A673 (cell line): ENCODE results near the gene SNRPA1. TPM values are rescaled to one million over a fixed set of nuclear protein-coding genes. Genes with fewer than 3 reads are reported as not detected.

Source experiments
- BruUV-seq: library from RNA; stranded (reverse); fragments of 400-500 nt; replicated peaks from 2 replicates; lab custom pipeline; 2021; lab: Mats Ljungman, UMichigan
- CTCF ChIA-PET: fragments of 300-600 bp; sonication (Branson Sonifier 250); formaldehyde crosslinking; loops from one replicate; lab custom pipeline; 2022; ENCODE audit warnings: antibody characterized with exemption; lab: Charles Lee
- POLR2A ChIA-PET: fragments of 300-600 bp; sonication (Branson Sonifier 250); formaldehyde crosslinking; loops from one replicate; lab custom pipeline; 2022; ENCODE audit warnings: antibody characterized with exemption; ENCODE audit not compliant: low non-redundant PET; lab: Charles Lee
- DNase-seq: peaks from one replicate; pipeline ENCODE4 v3.0.0-alpha.2; 2015; ENCODE audit warnings: low spot score
- H3K27ac ChIP-seq: fragments of 200-600 bp; sonication (generic); 2 replicates; pipeline ENCODE4 v1.5.1; 2016; ENCODE audit warnings: mixed run types, low read depth, mild to moderate bottlenecking, mixed read lengths, antibody characterized with exemption, low read length; ENCODE audit not compliant: poor library complexity, severe bottlenecking
- H3K27me3 ChIP-seq: fragments of 200-600 bp; sonication (generic); replicated peaks from 2 replicates; pipeline ENCODE4 v1.6.1; 2017; ENCODE audit warnings: mixed run types, low read depth, mild to moderate bottlenecking, mixed read lengths, antibody characterized with exemption, low read length; ENCODE audit not compliant: insufficient read depth, poor library complexity
- H3K36me3 ChIP-seq: fragments of 200-600 bp; sonication (generic); 2 replicates; pipeline ENCODE4 v1.6.1; 2016; ENCODE audit warnings: mixed run types, mild to moderate bottlenecking, mixed read lengths, antibody characterized with exemption, low read length; ENCODE audit not compliant: insufficient read depth, poor library complexity, severe bottlenecking
- H3K4me1 ChIP-seq: fragments of 200-600 bp; sonication (generic); 2 replicates; pipeline ENCODE4 v1.6.1; 2017; ENCODE audit warnings: mixed run types, mild to moderate bottlenecking, mixed read lengths, antibody characterized with exemption, low read length; ENCODE audit not compliant: insufficient read depth, poor library complexity, severe bottlenecking
- H3K4me3 ChIP-seq: fragments of 200-600 bp; sonication (generic); 2 replicates; pipeline ENCODE4 v1.5.1; 2016; ENCODE audit warnings: low read depth, mixed run types, mild to moderate bottlenecking, mixed read lengths, low read length; ENCODE audit not compliant: poor library complexity, severe bottlenecking
- H3K9me3 ChIP-seq: fragments of 200-600 bp; sonication (generic); 2 replicates; pipeline ENCODE4 v1.6.1; 2016; ENCODE audit warnings: mixed run types, low read depth, mild to moderate bottlenecking, mixed read lengths, antibody characterized with exemption, low read length; ENCODE audit not compliant: poor library complexity, severe bottlenecking
- EZH2 ChIP-seq: fragments of 200-600 bp; sonication (generic); IDR thresholded peaks from 2 replicates; pipeline ENCODE4 v1.6.1; 2017; ENCODE audit warnings: borderline replicate concordance, low read depth, mild to moderate bottlenecking, mixed read lengths, antibody characterized with exemption, low read length; ENCODE audit not compliant: poor library complexity, severe bottlenecking
- intact Hi-C: fragments of 100-400 bp; cut with micrococcal nuclease; formaldehyde crosslinking; loops from one replicate; pipeline ENCODE4 v1.10.0; 2022; ENCODE audit not compliant: unreplicated experiment
- total RNA-seq: library from RNA; stranded (reverse); gene quantifications from 2 replicates; pipeline ENCODE4 v1.2.3, GENCODE V29; 2021
- TF ChIP-seq, protein P1 (sequence below): fragments of 300-800, 200-600 bp; sonication (generic); conservative IDR thresholded peaks from 2 replicates; pipeline ENCODE4 v1.5.1; 2017; ENCODE audit warnings: low read depth, mild to moderate bottlenecking, antibody characterized with exemption, low read length, moderate library complexity, mixed read lengths

SNRPA1 gene
- total RNA-seq, 1 experiment from 2014 or later: 206 TPM

DNA sequence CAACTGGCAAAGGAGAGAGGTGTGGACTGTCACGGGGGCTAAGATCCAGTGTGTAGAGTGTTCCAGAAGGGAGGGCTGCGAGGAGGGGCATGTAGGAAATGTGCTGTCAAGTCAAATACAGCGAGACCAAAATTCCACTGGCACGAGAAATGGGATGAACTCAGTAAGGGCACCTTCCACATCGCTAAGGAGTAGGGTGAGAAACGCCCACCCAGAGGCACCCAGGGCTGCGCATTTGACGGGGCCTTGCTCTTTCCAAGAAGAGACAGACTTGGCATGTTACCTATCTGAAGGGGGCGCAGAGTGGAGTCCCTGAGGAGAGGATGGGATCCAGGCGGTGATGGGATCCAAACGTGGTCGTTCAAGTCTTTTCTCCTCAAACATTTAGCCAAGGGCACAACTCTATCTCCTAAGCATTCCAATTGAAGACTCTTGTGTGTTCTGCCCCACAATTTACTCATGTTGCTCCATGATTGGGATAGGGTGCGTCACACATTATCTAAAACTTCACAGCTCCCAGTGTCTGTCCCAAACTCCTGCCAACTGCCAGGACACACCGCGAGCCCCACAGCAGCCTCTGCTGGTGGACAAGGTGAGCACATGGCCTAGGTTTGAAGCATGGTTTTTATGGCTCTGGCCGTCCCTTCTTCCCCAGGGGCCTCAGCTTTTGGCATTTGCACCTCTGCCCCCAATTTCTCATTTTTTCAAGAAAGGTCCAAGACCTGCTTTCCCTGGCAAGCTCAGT is 25.4 kb downstream of the SNRPA1 start:
- peaks cover 47% of the 10 kb centered on the region for H3K36me3 ChIP-seq
- no peaks in the 10 kb centered on the region for H3K27me3 ChIP-seq
- CTCF ChIA-PET: no interaction called here
- no peaks in the 10 kb centered on the region for H3K4me1 ChIP-seq
- no peak for TF ChIP-seq EZH2
- TF ChIP-seq, protein P1, sequence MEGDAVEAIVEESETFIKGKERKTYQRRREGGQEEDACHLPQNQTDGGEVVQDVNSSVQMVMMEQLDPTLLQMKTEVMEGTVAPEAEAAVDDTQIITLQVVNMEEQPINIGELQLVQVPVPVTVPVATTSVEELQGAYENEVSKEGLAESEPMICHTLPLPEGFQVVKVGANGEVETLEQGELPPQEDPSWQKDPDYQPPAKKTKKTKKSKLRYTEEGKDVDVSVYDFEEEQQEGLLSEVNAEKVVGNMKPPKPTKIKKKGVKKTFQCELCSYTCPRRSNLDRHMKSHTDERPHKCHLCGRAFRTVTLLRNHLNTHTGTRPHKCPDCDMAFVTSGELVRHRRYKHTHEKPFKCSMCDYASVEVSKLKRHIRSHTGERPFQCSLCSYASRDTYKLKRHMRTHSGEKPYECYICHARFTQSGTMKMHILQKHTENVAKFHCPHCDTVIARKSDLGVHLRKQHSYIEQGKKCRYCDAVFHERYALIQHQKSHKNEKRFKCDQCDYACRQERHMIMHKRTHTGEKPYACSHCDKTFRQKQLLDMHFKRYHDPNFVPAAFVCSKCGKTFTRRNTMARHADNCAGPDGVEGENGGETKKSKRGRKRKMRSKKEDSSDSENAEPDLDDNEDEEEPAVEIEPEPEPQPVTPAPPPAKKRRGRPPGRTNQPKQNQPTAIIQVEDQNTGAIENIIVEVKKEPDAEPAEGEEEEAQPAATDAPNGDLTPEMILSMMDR: peak; percentile 49
- no peaks in the 10 kb centered on the region for H3K9me3 ChIP-seq
- peak; percentile 26 for DNase-seq
- H3K4me3 ChIP-seq: no peak overlapping the region
- POLR2A ChIA-PET: no interaction called here
- intact Hi-C loops: no loop called here
- BruUV-seq: no TSS peak
- no peak overlapping the region for H3K27ac ChIP-seq

DNA sequence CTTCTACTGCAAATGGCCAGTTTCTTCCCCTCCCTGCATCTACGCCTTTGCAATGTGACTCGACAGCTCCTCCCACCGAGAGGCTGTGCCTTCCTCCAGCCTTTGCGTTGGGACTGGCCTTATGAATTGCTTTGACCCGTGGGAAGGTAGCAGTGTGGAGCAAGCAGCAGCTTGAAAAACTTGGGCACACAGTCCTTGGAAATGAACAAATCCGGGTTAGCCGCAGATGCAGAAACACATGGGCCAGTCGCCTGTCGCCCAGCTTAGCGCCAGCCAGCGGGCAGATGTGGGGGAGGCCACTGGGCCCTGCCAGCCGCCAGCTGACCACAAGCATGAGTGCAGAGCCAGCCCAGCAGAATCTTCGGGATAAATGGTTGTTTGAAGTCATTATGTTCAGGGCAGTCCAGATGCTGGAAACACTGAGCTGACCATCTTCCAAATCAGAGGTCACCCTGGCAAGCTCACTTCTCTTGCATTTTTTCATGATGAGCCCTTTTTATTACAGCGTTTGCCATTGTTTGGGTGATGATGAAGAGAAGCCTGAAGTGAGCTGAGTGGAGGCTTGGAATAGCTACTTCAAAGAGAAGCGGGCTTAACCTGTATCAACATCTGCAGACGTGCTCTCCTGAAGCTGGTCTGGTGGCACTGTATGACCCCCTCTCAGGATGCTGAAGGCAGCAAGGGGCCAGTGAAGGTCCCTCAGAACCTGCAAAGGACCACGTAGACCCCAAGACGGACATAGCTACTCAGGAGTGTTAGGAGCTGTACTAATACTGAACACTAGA is 27.5 kb downstream of the SNRPA1 start:
- TF ChIP-seq EZH2: no peak
- TF ChIP-seq, protein P1: no peak
- Histone ChIP-seq H3K36me3 (peaks cover 25% of the 10 kb centered on the region), H3K9me3 (no peaks in the 10 kb centered on the region), H3K4me3 (no peak overlapping the region), H3K27me3 (no peaks in the 10 kb centered on the region), H3K4me1 (no peaks in the 10 kb centered on the region), H3K27ac (no peak overlapping the region)
- no peak for DNase-seq
- ChIA-PET POLR2A (no interaction called here), CTCF (no interaction called here)
- intact Hi-C loops: no loop called here
- no TSS peak for BruUV-seq

DNA sequence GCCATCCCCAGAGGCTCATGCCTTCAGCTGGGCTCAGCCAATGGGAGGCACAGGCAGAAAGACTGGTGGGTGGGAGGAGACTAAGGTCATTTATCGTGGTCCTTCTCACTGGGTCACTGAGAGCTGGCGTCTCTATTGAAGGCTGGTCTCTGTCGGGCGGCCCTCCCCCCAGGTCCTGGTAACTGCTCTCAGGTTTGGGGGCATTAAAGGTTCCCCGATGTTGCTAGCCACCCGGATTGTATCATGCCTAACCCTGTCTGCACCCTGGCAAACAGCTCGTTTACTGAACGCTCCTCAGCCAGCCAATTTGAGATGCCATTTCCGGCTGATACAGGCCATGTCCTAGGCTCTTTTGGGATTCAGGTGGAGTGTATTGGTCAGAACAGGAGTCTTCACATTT is 28.3 kb downstream of the SNRPA1 start:
- intact Hi-C loops: no loop called here
- ChIA-PET POLR2A (interaction anchor here (0.6 kb wide), 1 partner anchor 248 kb away, joined by 3 read pairs; no protein-coding TSS in a partner anchor), CTCF (no interaction called here)
- H3K27ac ChIP-seq: no peak overlapping the region
- peaks cover 18% of the 10 kb centered on the region for H3K36me3 ChIP-seq
- H3K4me3 ChIP-seq: no peak overlapping the region
- H3K4me1 ChIP-seq: no peaks in the 10 kb centered on the region
- DNase-seq: no peak
- TF ChIP-seq, protein P1: no peak
- TF ChIP-seq EZH2: no peak
- no TSS peak for BruUV-seq
- no peaks in the 10 kb centered on the region for H3K9me3 ChIP-seq
- no peaks in the 10 kb centered on the region for H3K27me3 ChIP-seq
